Neural progenitor cell (in vitro differentiated cells): ENCODE measurements around the gene HEXB.

Experiments
- EZH2 ChIP-seq: fragments of 200-600 bp; sonication (generic); IDR thresholded peaks from 2 replicates; pipeline ENCODE4 v1.6.1; 2017; ENCODE audit warnings: antibody characterized with exemption, mild to moderate bottlenecking, moderate library complexity
- EZH2phosphoT487 ChIP-seq: fragments of 200-600 bp; sonication (generic); IDR thresholded peaks from 2 replicates; pipeline ENCODE4 v1.6.1; 2017; ENCODE audit warnings: antibody characterized with exemption
- TF ChIP-seq, protein P1 (sequence below): fragments of 200-600 bp; sonication (generic); IDR thresholded peaks from 2 replicates; pipeline ENCODE4 v1.5.1; 2017; ENCODE audit warnings: antibody characterized with exemption, mild to moderate bottlenecking

DNA sequence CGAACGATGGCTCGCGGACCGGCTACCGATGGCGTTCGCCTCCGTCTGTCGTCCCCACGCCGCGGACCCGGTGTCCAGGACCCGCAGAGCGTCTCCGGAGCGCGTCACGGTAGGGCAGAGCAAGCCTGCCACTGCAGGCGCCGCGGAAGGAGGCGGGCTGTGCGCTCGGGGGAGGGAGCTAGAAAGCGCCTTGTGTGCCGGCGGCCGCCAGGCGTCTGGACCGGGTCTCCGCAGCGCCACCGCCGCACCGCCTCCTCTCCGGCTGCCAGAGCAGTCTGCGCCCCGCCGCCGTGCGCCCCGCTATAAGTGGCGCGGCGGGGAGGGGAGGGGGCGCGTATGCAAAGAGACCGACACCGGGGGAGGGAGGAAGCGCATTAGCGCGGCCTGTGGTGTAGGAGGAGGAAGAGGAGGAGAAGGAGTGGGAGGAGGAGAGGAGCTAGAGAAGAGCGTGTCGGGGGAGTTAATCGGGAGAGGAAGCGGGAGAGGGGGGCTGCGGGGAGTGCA, 44.5 kb upstream of the HEXB start, which contains the start of gene ENC1:
- TF ChIP-seq, protein P1, sequence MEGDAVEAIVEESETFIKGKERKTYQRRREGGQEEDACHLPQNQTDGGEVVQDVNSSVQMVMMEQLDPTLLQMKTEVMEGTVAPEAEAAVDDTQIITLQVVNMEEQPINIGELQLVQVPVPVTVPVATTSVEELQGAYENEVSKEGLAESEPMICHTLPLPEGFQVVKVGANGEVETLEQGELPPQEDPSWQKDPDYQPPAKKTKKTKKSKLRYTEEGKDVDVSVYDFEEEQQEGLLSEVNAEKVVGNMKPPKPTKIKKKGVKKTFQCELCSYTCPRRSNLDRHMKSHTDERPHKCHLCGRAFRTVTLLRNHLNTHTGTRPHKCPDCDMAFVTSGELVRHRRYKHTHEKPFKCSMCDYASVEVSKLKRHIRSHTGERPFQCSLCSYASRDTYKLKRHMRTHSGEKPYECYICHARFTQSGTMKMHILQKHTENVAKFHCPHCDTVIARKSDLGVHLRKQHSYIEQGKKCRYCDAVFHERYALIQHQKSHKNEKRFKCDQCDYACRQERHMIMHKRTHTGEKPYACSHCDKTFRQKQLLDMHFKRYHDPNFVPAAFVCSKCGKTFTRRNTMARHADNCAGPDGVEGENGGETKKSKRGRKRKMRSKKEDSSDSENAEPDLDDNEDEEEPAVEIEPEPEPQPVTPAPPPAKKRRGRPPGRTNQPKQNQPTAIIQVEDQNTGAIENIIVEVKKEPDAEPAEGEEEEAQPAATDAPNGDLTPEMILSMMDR = peak; percentile 53
- TF ChIP-seq EZH2phosphoT487 (no peak), EZH2 (peak; percentile 35)
